Activated T-cell treated with anti-CD3 and anti-CD28 coated beads, Interleukin-2, amount 50 U/mL, for 4 hours (primary cell): ENCODE data around the gene TNFAIP3. TPM values are rescaled to one million over a fixed set of nuclear protein-coding genes. Genes with fewer than 3 reads are reported as not detected.
A peak's percentile ranks its signal among the peaks of the same experiment; 100 is the strongest.

Experiments used
- ATAC-seq, 2 donors: fragments of 200-7000 bp; cut with Tn5 transposase; one replicate each; pipeline ENCODE4 v1.10.0; 2021
- DNase-seq: peaks from one replicate; pipeline ENCODE4 v3.0.0-alpha.2; 2020
- H3K27me3 Mint-ChIP-seq: one replicate; pipeline ENCODE4 v1.8.0; 2021; ENCODE audit warnings: low read depth, mixed read lengths
- H3K36me3 Mint-ChIP-seq: one replicate; pipeline ENCODE4 v1.8.0; 2022; ENCODE audit warnings: mixed read lengths; ENCODE audit not compliant: insufficient read depth
- H3K4me1 Mint-ChIP-seq: one replicate; pipeline ENCODE4 v1.8.0; 2021; ENCODE audit warnings: low read depth, mixed read lengths
- H3K4me3 Mint-ChIP-seq: one replicate; pipeline ENCODE4 v1.8.0; 2021; ENCODE audit warnings: mild to moderate bottlenecking, moderate library complexity, mixed read lengths
- H3K9me3 Mint-ChIP-seq: one replicate; pipeline ENCODE4 v1.8.0; 2021; ENCODE audit warnings: mixed read lengths
- total RNA-seq, 3 donors: library from RNA; stranded (reverse); gene quantifications; one replicate each; pipeline ENCODE4 v1.2.1, GENCODE V29; 2021

Gene TNFAIP3
- total RNA-seq, 3 donors from 2014 or later: 254 to 441 (median 334) TPM

DNA sequence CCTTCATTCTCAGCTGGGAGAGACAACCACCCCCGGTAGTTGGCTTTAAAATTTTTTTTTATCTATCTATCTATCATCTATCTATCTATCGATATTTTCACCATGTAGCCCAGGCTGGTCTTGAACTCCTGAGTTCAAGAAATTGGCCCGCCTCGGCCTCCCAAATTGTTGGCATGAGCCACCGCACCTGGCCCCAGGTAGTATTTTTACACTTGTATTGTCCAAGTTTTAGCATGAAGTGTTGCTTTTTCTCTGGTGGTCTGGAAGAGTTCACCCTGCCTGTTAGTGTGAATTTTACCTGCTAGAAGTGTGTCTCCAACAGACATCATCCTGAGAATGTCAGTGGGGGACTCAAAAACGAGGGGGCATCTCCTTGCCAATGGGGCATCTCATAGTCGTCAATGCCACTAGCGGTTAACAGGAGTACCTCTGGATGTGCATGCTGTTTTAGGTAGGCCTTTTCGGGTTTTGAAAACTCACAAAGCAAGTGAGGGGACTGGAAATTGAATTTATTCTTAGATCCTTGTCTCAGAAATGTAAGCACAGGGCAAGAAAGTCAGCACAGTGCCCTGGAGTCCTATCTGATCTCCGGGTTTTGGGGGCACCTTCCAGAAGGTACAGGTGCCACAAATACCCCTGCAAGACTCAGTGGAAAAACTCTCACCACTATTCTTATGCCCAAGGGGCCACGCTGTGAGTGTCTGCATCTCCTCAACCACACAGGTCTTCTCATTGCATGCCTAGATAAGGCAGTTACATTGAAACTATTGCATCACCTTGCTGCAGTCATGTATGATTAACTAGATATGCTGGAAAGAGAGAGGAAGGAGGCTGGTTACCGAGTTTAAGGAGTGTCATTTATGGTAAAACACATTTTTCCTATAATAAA lies 37.1 kb downstream of the TNFAIP3 start:
- ATAC-seq (peak; percentile 82 to 89), DNase-seq (peak; percentile 28)
- Mint-ChIP-seq H3K36me3 (no peaks in the 10 kb centered on the region), H3K9me3 (no peaks in the 10 kb centered on the region), H3K4me3 (peak overlapping the region; percentile 71), H3K27me3 (no peaks in the 10 kb centered on the region), H3K4me1 (peaks cover 54% of the 10 kb centered on the region)

DNA sequence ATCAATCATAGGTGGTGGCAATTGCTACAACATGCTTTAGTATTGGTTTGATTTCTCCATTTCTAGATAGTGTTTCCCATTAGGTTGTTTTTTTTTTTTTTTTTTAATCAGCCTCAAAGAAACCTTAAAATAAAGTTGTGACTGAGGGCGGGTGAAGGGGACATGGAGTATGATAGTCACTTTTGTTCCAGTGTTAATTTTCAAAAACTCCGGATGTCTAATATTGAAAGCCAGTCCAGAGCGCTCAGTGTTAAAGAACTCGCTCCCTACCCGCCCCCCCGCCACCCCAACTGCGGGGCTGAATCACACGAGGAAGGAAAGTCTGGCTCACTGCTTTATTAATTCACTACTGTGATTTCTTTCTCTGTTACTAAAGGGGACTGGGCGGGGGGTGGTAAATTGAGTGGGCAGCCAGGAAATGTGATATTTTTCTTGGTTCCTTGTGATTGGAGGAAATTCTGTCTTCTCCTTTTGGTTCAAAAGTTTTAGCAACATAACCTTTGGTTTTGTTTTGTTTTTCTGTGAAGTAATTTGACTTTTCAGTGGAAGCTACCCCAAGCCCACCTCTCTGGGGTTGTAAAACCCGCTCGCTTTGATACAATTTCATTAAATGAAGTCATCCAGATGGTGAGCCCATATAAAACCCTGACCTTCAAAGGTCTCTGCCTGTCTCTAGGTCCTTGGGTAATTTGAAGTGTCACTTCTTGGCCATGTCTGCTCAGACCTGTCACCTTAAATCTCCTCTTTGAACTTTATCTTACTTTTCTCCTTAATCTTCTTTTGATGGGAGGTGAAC lies 38.0 kb downstream of the TNFAIP3 start:
- no peaks in the 10 kb centered on the region for H3K36me3 Mint-ChIP-seq
- peak; percentile 71 to 81 for ATAC-seq
- H3K4me3 Mint-ChIP-seq: peak overlapping the region; percentile 71
- H3K27me3 Mint-ChIP-seq: no peaks in the 10 kb centered on the region
- H3K9me3 Mint-ChIP-seq: no peaks in the 10 kb centered on the region
- H3K4me1 Mint-ChIP-seq: peaks cover 62% of the 10 kb centered on the region
- peak; percentile 82 for DNase-seq

- Mint-ChIP-seq H3K9me3 (no peaks in the 10 kb centered on the region), H3K4me3 (no peak overlapping the region), H3K4me1 (peaks cover 66% of the 10 kb centered on the region), H3K27me3 (no peaks in the 10 kb centered on the region), H3K36me3 (no peaks in the 10 kb centered on the region)
- ATAC-seq (no peak), DNase-seq (no peak)
These were observed 39.0 kb downstream of the TNFAIP3 start for GRCh38 chr6:137906020-137906472.

DNA sequence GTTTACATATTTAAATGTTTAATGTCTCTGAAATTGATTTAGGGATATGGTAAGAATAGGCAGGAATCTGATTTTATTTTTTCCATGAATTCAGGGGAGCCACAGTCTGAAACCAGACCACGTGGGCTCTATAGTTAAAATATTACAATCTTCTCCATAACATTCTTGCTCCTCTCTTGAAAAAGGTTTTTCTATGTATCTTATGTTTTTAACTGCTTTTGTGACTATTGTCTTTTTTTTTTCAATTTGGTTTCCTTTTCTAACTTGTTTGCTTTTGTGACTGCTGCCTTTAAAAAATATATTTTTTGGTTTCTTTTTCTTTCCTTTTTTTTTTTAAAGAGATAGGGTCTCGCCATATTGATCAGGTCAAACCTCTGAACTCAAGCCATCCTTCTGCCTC lies 40.1 kb downstream of the TNFAIP3 start:
- H3K4me1 Mint-ChIP-seq: peaks cover 72% of the 10 kb centered on the region
- H3K27me3 Mint-ChIP-seq: peaks cover 2% of the 10 kb centered on the region
- no peaks in the 10 kb centered on the region for H3K36me3 Mint-ChIP-seq
- ATAC-seq (no peak), DNase-seq (no peak)
- H3K9me3 Mint-ChIP-seq: no peaks in the 10 kb centered on the region
- no peak overlapping the region for H3K4me3 Mint-ChIP-seq

DNA sequence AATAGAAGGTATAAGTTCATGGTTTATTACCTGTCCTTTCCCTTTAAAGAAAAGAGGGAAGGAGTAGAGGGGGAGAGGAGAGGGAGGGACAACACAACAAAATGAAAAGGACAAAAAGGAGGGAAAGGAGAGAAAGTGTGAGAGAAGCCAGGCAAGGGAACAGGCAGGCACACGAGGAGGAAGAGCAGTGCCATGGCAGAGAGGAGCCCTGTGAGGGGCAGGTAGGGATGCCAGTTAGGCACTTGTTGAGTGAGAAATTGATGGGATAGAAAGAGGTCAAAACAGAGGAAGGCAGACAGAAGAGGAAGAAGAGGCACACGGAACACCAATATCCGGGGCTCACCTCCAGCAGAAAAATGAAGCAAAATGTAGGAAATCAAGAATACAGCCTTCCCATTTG lies 42.5 kb downstream of the TNFAIP3 start:
- DNase-seq (no peak), ATAC-seq (no peak)
- peaks cover 54% of the 10 kb centered on the region for H3K4me1 Mint-ChIP-seq
- peaks cover 2% of the 10 kb centered on the region for H3K36me3 Mint-ChIP-seq
- no peak overlapping the region for H3K4me3 Mint-ChIP-seq
- peaks cover 2% of the 10 kb centered on the region for H3K27me3 Mint-ChIP-seq
- peaks cover 5% of the 10 kb centered on the region for H3K9me3 Mint-ChIP-seq

DNA sequence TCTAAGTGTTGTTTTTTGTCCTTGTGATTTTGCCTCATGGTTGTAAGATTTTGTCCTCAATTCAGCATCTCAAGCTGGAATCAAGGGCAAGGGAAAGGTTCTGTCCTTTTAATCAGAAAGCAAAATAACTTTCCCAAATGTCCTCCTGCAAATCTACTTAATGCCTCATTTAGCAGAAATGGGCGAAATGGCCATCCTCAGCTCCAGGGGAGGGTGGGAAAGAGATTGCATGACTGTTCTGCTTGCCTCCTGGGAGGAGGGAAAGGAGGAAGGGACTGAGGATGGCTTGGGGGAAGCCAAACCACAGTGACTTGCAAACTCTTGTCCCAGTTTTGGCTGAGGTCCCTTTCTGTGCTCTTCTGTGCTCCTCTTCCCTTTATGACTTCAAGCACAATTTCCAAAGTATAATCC lies 43.4 kb downstream of the TNFAIP3 start:
- Mint-ChIP-seq H3K4me3 (no peak overlapping the region), H3K9me3 (peaks cover 5% of the 10 kb centered on the region), H3K27me3 (peaks cover 2% of the 10 kb centered on the region), H3K36me3 (peaks cover 2% of the 10 kb centered on the region), H3K4me1 (peaks cover 47% of the 10 kb centered on the region)
- no peak for ATAC-seq
- no peak for DNase-seq

GRCh38 chr6:137910843-137911456 lies 43.9 kb downstream of the TNFAIP3 start:
- H3K9me3 Mint-ChIP-seq: peaks cover 5% of the 10 kb centered on the region
- H3K4me1 Mint-ChIP-seq: peaks cover 45% of the 10 kb centered on the region
- H3K27me3 Mint-ChIP-seq: peaks cover 2% of the 10 kb centered on the region
- DNase-seq (no peak), ATAC-seq (no peak)
- H3K4me3 Mint-ChIP-seq: no peak overlapping the region
- peaks cover 2% of the 10 kb centered on the region for H3K36me3 Mint-ChIP-seq

- no peak overlapping the region for H3K4me3 Mint-ChIP-seq
- H3K36me3 Mint-ChIP-seq: peaks cover 2% of the 10 kb centered on the region
- peaks cover 5% of the 10 kb centered on the region for H3K9me3 Mint-ChIP-seq
- no peak for DNase-seq
- ATAC-seq: no peak
- H3K4me1 Mint-ChIP-seq: peaks cover 38% of the 10 kb centered on the region
- peaks cover 2% of the 10 kb centered on the region for H3K27me3 Mint-ChIP-seq
These were observed 44.7 kb downstream of the TNFAIP3 start for GRCh38 chr6:137911675-137912191.

GRCh38 chr6:137912813-137913212 lies 45.8 kb downstream of the TNFAIP3 start:
- Mint-ChIP-seq H3K36me3 (peaks cover 2% of the 10 kb centered on the region), H3K27me3 (peaks cover 2% of the 10 kb centered on the region), H3K4me3 (no peak overlapping the region), H3K9me3 (peaks cover 5% of the 10 kb centered on the region), H3K4me1 (peaks cover 32% of the 10 kb centered on the region)
- DNase-seq (no peak), ATAC-seq (no peak)

- no peak overlapping the region for H3K4me3 Mint-ChIP-seq
- H3K9me3 Mint-ChIP-seq: peaks cover 5% of the 10 kb centered on the region
- ATAC-seq (no peak), DNase-seq (no peak)
- H3K4me1 Mint-ChIP-seq: peaks cover 29% of the 10 kb centered on the region
- peaks cover 2% of the 10 kb centered on the region for H3K27me3 Mint-ChIP-seq
- H3K36me3 Mint-ChIP-seq: peaks cover 2% of the 10 kb centered on the region
These were observed 46.4 kb downstream of the TNFAIP3 start for GRCh38 chr6:137913434-137913833.

DNA sequence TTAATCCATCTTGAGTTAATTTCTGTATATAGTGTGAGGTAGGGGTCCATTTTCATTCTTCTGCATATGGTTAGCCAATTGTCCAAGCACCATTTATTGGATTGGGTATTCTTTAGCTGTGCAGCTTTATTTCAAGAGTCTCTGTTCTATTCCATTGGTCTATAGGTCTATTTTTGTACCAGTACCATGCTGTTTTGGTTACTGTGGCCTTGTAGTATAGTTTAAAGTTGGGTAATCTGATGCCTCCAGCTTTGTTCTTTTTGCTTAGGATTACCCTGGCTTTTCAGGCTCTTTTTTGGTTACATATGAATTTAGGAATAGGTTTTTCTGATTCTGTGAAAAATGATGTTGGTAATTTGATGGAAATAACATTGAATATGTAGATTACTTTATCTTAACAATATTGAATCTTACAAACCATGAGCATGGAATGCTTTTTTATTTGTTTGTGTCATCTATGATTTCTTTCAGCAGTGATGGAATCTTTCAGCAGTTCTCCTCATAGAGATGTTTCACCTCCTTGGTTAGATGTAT lies 47.0 kb downstream of the TNFAIP3 start:
- Mint-ChIP-seq H3K4me1 (peaks cover 23% of the 10 kb centered on the region), H3K9me3 (peaks cover 5% of the 10 kb centered on the region), H3K27me3 (peaks cover 2% of the 10 kb centered on the region), H3K4me3 (no peak overlapping the region), H3K36me3 (peaks cover 2% of the 10 kb centered on the region)
- DNase-seq (no peak), ATAC-seq (no peak)

- H3K27me3 Mint-ChIP-seq: peaks cover 2% of the 10 kb centered on the region
- peaks cover 17% of the 10 kb centered on the region for H3K4me1 Mint-ChIP-seq
- peaks cover 5% of the 10 kb centered on the region for H3K9me3 Mint-ChIP-seq
- ATAC-seq (no peak), DNase-seq (no peak)
- no peak overlapping the region for H3K4me3 Mint-ChIP-seq
- peaks cover 2% of the 10 kb centered on the region for H3K36me3 Mint-ChIP-seq
These were observed 47.6 kb downstream of the TNFAIP3 start for GRCh38 chr6:137914530-137915193.

DNA sequence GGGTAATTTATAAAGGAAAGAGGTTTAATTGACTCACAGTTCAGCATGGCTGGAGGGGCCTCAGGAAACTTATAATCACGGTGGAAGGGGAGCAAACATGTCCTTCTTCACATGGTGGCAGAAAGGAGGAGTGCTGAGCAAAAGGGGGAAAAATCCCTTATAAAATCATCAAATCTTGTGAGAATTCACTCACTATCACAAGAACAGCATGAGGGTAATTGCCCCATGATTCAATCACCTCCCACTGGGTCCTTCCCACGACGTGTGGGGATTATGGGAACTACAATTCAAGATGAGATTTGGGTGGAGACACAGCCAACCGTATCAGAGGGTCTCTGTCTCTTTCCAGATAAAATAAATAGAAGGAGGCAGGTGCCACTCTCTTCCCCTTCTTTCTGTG lies 48.7 kb downstream of the TNFAIP3 start:
- ATAC-seq (no peak), DNase-seq (no peak)
- Mint-ChIP-seq H3K4me1 (peaks cover 10% of the 10 kb centered on the region), H3K4me3 (no peak overlapping the region), H3K36me3 (peaks cover 2% of the 10 kb centered on the region), H3K27me3 (peaks cover 2% of the 10 kb centered on the region), H3K9me3 (peaks cover 5% of the 10 kb centered on the region)
